ENCODE results near the gene TAT.
A peak's percentile ranks its signal among the peaks of the same experiment; 100 is the strongest.

TAT gene

GRCh38 chr16:71537643-71538042 lies 39.2 kb downstream of the TAT start:
- DNase-seq (ENCODE audit: low read depth, low spot score) = peak; percentile 52

GRCh38 chr16:71536752-71537499 lies 40.0 kb downstream of the TAT start:
- DNase-seq (ENCODE audit: low read depth, low spot score) = no peak

GRCh38 chr16:71532366-71532765 lies 44.5 kb downstream of the TAT start:
- DNase-seq (ENCODE audit: low read depth, low spot score) = no peak

- DNase-seq (ENCODE audit: low read depth, low spot score) = no peak
Measured at GRCh38 chr16:71528863-71529262, 48.0 kb downstream of the TAT start.

GRCh38 chr16:71528257-71528656 lies 48.6 kb downstream of the TAT start:
- DNase-seq (ENCODE audit: low read depth, low spot score) = no peak

GRCh38 chr16:71526111-71526631 lies 50.7 kb downstream of the TAT start, which contains the start of gene CHST4:
Gene CHST4 (plus strand): TSS chr16:71526426. CDS start chr16:71536678, 10,252 bp downstream.
- peak; percentile 82 for DNase-seq (ENCODE audit: low read depth, low spot score)

GRCh38 chr16:71524566-71525553 lies 52.0 kb downstream of the TAT start:
- DNase-seq (ENCODE audit: low read depth, low spot score) = no peak

GRCh38 chr16:71520550-71520949 lies 56.3 kb downstream of the TAT start:
- no peak for DNase-seq (ENCODE audit: low read depth, low spot score)
